Activated T-cell treated with anti-CD3 and anti-CD28 coated beads, Interleukin-2, amount 50 U/mL, for 4 hours (primary cell): ENCODE measurements around the gene CMIP. TPM values are rescaled to one million over a fixed set of nuclear protein-coding genes. Genes with fewer than 3 reads are reported as not detected.

Source experiments
- ATAC-seq, 2 donors: fragments of 200-7000 bp; cut with Tn5 transposase; one replicate each; pipeline ENCODE4 v1.10.0; 2021
- DNase-seq: peaks from one replicate; pipeline ENCODE4 v3.0.0-alpha.2; 2020
- H3K27me3 Mint-ChIP-seq: one replicate; pipeline ENCODE4 v1.8.0; 2021; ENCODE audit warnings: low read depth, mixed read lengths
- H3K36me3 Mint-ChIP-seq: one replicate; pipeline ENCODE4 v1.8.0; 2022; ENCODE audit warnings: mixed read lengths; ENCODE audit not compliant: insufficient read depth
- H3K4me1 Mint-ChIP-seq: one replicate; pipeline ENCODE4 v1.8.0; 2021; ENCODE audit warnings: low read depth, mixed read lengths
- H3K4me3 Mint-ChIP-seq: one replicate; pipeline ENCODE4 v1.8.0; 2021; ENCODE audit warnings: mild to moderate bottlenecking, moderate library complexity, mixed read lengths
- H3K9me3 Mint-ChIP-seq: one replicate; pipeline ENCODE4 v1.8.0; 2021; ENCODE audit warnings: mixed read lengths
- total RNA-seq, 3 donors: library from RNA; stranded (reverse); gene quantifications; one replicate each; pipeline ENCODE4 v1.2.1, GENCODE V29; 2021

CMIP gene
- total RNA-seq, 3 donors from 2014 or later, result 20.8 to 23.5 (median 21.9) TPM

- Mint-ChIP-seq H3K9me3 (no peaks in the 10 kb centered on the region), H3K4me1 (peaks cover 48% of the 10 kb centered on the region), H3K4me3 (no peak overlapping the region), H3K36me3 (peaks cover 2% of the 10 kb centered on the region), H3K27me3 (no peaks in the 10 kb centered on the region)
- DNase-seq (no peak), ATAC-seq (no peak)
These were observed 184.6 kb downstream of the CMIP start for GRCh38 chr16:81629034-81629802.

- DNase-seq, result no peak
- ATAC-seq, result no peak
- no peaks in the 10 kb centered on the region for H3K27me3 Mint-ChIP-seq
- no peak overlapping the region for H3K4me3 Mint-ChIP-seq
- H3K9me3 Mint-ChIP-seq, result no peaks in the 10 kb centered on the region
- peaks cover 48% of the 10 kb centered on the region for H3K4me1 Mint-ChIP-seq
- H3K36me3 Mint-ChIP-seq, result peaks cover 2% of the 10 kb centered on the region
These were observed 185.5 kb downstream of the CMIP start for GRCh38 chr16:81629896-81630634.

- ATAC-seq, result no peak
- no peak overlapping the region for H3K4me3 Mint-ChIP-seq
- peaks cover 2% of the 10 kb centered on the region for H3K36me3 Mint-ChIP-seq
- no peaks in the 10 kb centered on the region for H3K9me3 Mint-ChIP-seq
- DNase-seq, result no peak
- no peaks in the 10 kb centered on the region for H3K27me3 Mint-ChIP-seq
- H3K4me1 Mint-ChIP-seq, result peaks cover 50% of the 10 kb centered on the region
These were observed 186.0 kb downstream of the CMIP start for GRCh38 chr16:81630635-81631031.

GRCh38 chr16:81632392-81633146 is 188.0 kb downstream of the CMIP start:
- H3K27me3 Mint-ChIP-seq, result no peaks in the 10 kb centered on the region
- ATAC-seq, result peak; percentile 89 to 91
- peak overlapping the region; percentile 58 for H3K4me3 Mint-ChIP-seq
- peaks cover 2% of the 10 kb centered on the region for H3K36me3 Mint-ChIP-seq
- no peaks in the 10 kb centered on the region for H3K9me3 Mint-ChIP-seq
- H3K4me1 Mint-ChIP-seq, result peaks cover 53% of the 10 kb centered on the region
- peak; percentile 77 for DNase-seq

GRCh38 chr16:81633147-81633619 is 188.6 kb downstream of the CMIP start:
- ATAC-seq (peak; percentile 81), DNase-seq (no peak)
- peaks cover 4% of the 10 kb centered on the region for H3K36me3 Mint-ChIP-seq
- no peaks in the 10 kb centered on the region for H3K27me3 Mint-ChIP-seq
- no peaks in the 10 kb centered on the region for H3K9me3 Mint-ChIP-seq
- peak overlapping the region; percentile 58 for H3K4me3 Mint-ChIP-seq
- peaks cover 53% of the 10 kb centered on the region for H3K4me1 Mint-ChIP-seq

GRCh38 chr16:81633680-81634379 is 189.2 kb downstream of the CMIP start:
- no peak for DNase-seq
- H3K36me3 Mint-ChIP-seq, result peaks cover 4% of the 10 kb centered on the region
- ATAC-seq, result peak in 1 of 2 donors; percentile 16
- H3K4me3 Mint-ChIP-seq, result no peak overlapping the region
- H3K27me3 Mint-ChIP-seq, result no peaks in the 10 kb centered on the region
- H3K4me1 Mint-ChIP-seq, result peaks cover 53% of the 10 kb centered on the region
- H3K9me3 Mint-ChIP-seq, result no peaks in the 10 kb centered on the region

GRCh38 chr16:81634380-81635062 is 189.9 kb downstream of the CMIP start:
- H3K36me3 Mint-ChIP-seq, result peaks cover 4% of the 10 kb centered on the region
- ATAC-seq (no peak), DNase-seq (no peak)
- H3K4me3 Mint-ChIP-seq, result no peak overlapping the region
- no peaks in the 10 kb centered on the region for H3K27me3 Mint-ChIP-seq
- peaks cover 50% of the 10 kb centered on the region for H3K4me1 Mint-ChIP-seq
- no peaks in the 10 kb centered on the region for H3K9me3 Mint-ChIP-seq

GRCh38 chr16:81635063-81635937 is 190.7 kb downstream of the CMIP start:
- no peak for ATAC-seq
- H3K9me3 Mint-ChIP-seq, result no peaks in the 10 kb centered on the region
- no peak for DNase-seq
- H3K4me3 Mint-ChIP-seq, result no peak overlapping the region
- H3K27me3 Mint-ChIP-seq, result no peaks in the 10 kb centered on the region
- H3K36me3 Mint-ChIP-seq, result peaks cover 2% of the 10 kb centered on the region
- H3K4me1 Mint-ChIP-seq, result peaks cover 47% of the 10 kb centered on the region

- ATAC-seq (no peak), DNase-seq (no peak)
- Mint-ChIP-seq H3K4me1 (peaks cover 36% of the 10 kb centered on the region), H3K9me3 (no peaks in the 10 kb centered on the region), H3K27me3 (no peaks in the 10 kb centered on the region), H3K4me3 (no peak overlapping the region), H3K36me3 (peaks cover 4% of the 10 kb centered on the region)
These were observed 191.8 kb downstream of the CMIP start for GRCh38 chr16:81636298-81636993.

- ATAC-seq, result no peak
- Mint-ChIP-seq H3K4me1 (peaks cover 28% of the 10 kb centered on the region), H3K36me3 (peaks cover 4% of the 10 kb centered on the region), H3K9me3 (no peaks in the 10 kb centered on the region), H3K27me3 (no peaks in the 10 kb centered on the region), H3K4me3 (no peak overlapping the region)
- DNase-seq, result no peak
These were observed 193.0 kb downstream of the CMIP start for GRCh38 chr16:81637336-81638235.

GRCh38 chr16:81638286-81638945 is 193.8 kb downstream of the CMIP start:
- DNase-seq (no peak), ATAC-seq (no peak)
- Mint-ChIP-seq H3K4me1 (peaks cover 22% of the 10 kb centered on the region), H3K4me3 (no peak overlapping the region), H3K27me3 (no peaks in the 10 kb centered on the region), H3K36me3 (peaks cover 4% of the 10 kb centered on the region), H3K9me3 (no peaks in the 10 kb centered on the region)
